ENCODE measurements around the gene KL. TPM values are rescaled to one million over a fixed set of nuclear protein-coding genes. Genes with fewer than 3 reads are reported as not detected.

KL gene
- total RNA-seq, 1 experiment from 2014 or later, result not detected

GRCh38 chr13:33096886-33097605 lies 80.8 kb downstream of the KL start:
- Mint-ChIP-seq H3K27me3 (ENCODE audit: low read depth) (no peaks in the 10 kb centered on the region), H3K4me3 (no peak overlapping the region), H3K27ac (no peak overlapping the region), H3K9me3 (peaks cover 24% of the 10 kb centered on the region), H3K36me3 (no peaks in the 10 kb centered on the region), H3K4me1 (peaks cover 9% of the 10 kb centered on the region)
- DNase-seq (ENCODE audit: low spot score) (no peak), ATAC-seq (no peak)
- TF ChIP-seq, protein P1, sequence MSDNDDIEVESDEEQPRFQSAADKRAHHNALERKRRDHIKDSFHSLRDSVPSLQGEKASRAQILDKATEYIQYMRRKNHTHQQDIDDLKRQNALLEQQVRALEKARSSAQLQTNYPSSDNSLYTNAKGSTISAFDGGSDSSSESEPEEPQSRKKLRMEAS (CRISPR knock-in tag; IDR thresholded peaks at IDR 0.05), result no peak
- TF ChIP-seq CREM (CRISPR knock-in tag; IDR thresholded peaks at IDR 0.05) (no peak), NR1H2 (CRISPR knock-in tag; IDR thresholded peaks at IDR 0.05) (no peak), FOXJ3 (CRISPR knock-in tag; IDR thresholded peaks at IDR 0.05; ENCODE audit: borderline replicate concordance) (no peak), CTCF (IDR thresholded peaks at IDR 0.05) (no peak), NR3C1 (CRISPR knock-in tag; conservative IDR thresholded peaks at IDR 0.05; ENCODE audit: low read depth) (no peak), NFE2L1 (CRISPR knock-in tag; IDR thresholded peaks at IDR 0.05) (no peak)
- TF ChIP-seq, protein P2, sequence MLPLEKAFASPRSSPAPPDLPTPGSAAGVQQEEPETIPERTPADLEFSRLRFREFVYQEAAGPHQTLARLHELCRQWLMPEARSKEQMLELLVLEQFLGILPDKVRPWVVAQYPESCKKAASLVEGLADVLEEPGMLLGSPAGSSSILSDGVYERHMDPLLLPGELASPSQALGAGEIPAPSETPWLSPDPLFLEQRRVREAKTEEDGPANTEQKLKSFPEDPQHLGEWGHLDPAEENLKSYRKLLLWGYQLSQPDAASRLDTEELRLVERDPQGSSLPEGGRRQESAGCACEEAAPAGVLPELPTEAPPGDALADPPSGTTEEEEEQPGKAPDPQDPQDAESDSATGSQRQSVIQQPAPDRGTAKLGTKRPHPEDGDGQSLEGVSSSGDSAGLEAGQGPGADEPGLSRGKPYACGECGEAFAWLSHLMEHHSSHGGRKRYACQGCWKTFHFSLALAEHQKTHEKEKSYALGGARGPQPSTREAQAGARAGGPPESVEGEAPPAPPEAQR (CRISPR knock-in tag; IDR thresholded peaks at IDR 0.05), result no peak
- TF ChIP-seq, protein P3, sequence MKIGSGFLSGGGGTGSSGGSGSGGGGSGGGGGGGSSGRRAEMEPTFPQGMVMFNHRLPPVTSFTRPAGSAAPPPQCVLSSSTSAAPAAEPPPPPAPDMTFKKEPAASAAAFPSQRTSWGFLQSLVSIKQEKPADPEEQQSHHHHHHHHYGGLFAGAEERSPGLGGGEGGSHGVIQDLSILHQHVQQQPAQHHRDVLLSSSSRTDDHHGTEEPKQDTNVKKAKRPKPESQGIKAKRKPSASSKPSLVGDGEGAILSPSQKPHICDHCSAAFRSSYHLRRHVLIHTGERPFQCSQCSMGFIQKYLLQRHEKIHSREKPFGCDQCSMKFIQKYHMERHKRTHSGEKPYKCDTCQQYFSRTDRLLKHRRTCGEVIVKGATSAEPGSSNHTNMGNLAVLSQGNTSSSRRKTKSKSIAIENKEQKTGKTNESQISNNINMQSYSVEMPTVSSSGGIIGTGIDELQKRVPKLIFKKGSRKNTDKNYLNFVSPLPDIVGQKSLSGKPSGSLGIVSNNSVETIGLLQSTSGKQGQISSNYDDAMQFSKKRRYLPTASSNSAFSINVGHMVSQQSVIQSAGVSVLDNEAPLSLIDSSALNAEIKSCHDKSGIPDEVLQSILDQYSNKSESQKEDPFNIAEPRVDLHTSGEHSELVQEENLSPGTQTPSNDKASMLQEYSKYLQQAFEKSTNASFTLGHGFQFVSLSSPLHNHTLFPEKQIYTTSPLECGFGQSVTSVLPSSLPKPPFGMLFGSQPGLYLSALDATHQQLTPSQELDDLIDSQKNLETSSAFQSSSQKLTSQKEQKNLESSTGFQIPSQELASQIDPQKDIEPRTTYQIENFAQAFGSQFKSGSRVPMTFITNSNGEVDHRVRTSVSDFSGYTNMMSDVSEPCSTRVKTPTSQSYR (CRISPR knock-in tag; IDR thresholded peaks at IDR 0.05), result no peak
- POLR2A ChIA-PET, result no interaction called here
- CTCF ChIA-PET, result no interaction called here

GRCh38 chr13:33099860-33100259 lies 83.6 kb downstream of the KL start:
- Mint-ChIP-seq H3K27me3 (ENCODE audit: low read depth) (no peaks in the 10 kb centered on the region), H3K36me3 (no peaks in the 10 kb centered on the region), H3K9me3 (peaks cover 7% of the 10 kb centered on the region; the same call in 1 of the 2 replicates), H3K4me3 (no peak overlapping the region), H3K27ac (no peak overlapping the region), H3K4me1 (no peaks in the 10 kb centered on the region)
- ATAC-seq (no peak), DNase-seq (ENCODE audit: low spot score) (no peak)
- ChIA-PET POLR2A (no interaction called here), CTCF (interaction anchor here (0.6 to 1.3 kb wide), 3 partner anchors 10 to 30 kb away, joined by 3 to 5 read pairs (median 4); no protein-coding TSS in a partner anchor)
- TF ChIP-seq, protein P4, sequence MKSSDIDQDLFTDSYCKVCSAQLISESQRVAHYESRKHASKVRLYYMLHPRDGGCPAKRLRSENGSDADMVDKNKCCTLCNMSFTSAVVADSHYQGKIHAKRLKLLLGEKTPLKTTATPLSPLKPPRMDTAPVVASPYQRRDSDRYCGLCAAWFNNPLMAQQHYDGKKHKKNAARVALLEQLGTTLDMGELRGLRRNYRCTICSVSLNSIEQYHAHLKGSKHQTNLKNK (CRISPR knock-in tag; IDR thresholded peaks at IDR 0.05), result no peak
- TF ChIP-seq NFATC4 (CRISPR knock-in tag; IDR thresholded peaks at IDR 0.05) (no peak), ZNF671 (CRISPR knock-in tag; IDR thresholded peaks at IDR 0.05) (no peak), ATF3 (CRISPR knock-in tag; conservative IDR thresholded peaks at IDR 0.05) (no peak), NFYB (CRISPR knock-in tag; conservative IDR thresholded peaks at IDR 0.05; ENCODE audit: low read depth) (no peak), SP1 (CRISPR knock-in tag; conservative IDR thresholded peaks at IDR 0.05) (no peak), FOXK1 (CRISPR knock-in tag; IDR thresholded peaks at IDR 0.05) (no peak), ZNF423 (CRISPR knock-in tag; IDR thresholded peaks at IDR 0.05) (no peak), TEAD1 (CRISPR knock-in tag; IDR thresholded peaks at IDR 0.05) (no peak), GTF2I (CRISPR knock-in tag; conservative IDR thresholded peaks at IDR 0.05) (no peak), JUN (CRISPR knock-in tag; IDR thresholded peaks at IDR 0.05) (no peak), IRF1 (CRISPR knock-in tag; IDR thresholded peaks at IDR 0.05) (no peak), ZNF532 (CRISPR knock-in tag; IDR thresholded peaks at IDR 0.05; ENCODE audit: borderline replicate concordance) (no peak)
- TF ChIP-seq, protein P2 (CRISPR knock-in tag; IDR thresholded peaks at IDR 0.05), result no peak
